HG03354 (cell line): Measurements from ENCODE around the gene MYO7B.
"Not testable (repeated sequence)": the region's sequence is repeated elsewhere in the genome, so short reads cannot be mapped to it uniquely, and the experiment has no call there.

Experiments
- ATAC-seq: cut with Tn5 transposase; IDR thresholded peaks from one replicate; pipeline ENCODE4 v1.9.1; 2021; ENCODE audit warnings: mild to moderate bottlenecking; ENCODE audit not compliant: unreplicated experiment, poor library complexity, severe bottlenecking

Gene MYO7B

DNA sequence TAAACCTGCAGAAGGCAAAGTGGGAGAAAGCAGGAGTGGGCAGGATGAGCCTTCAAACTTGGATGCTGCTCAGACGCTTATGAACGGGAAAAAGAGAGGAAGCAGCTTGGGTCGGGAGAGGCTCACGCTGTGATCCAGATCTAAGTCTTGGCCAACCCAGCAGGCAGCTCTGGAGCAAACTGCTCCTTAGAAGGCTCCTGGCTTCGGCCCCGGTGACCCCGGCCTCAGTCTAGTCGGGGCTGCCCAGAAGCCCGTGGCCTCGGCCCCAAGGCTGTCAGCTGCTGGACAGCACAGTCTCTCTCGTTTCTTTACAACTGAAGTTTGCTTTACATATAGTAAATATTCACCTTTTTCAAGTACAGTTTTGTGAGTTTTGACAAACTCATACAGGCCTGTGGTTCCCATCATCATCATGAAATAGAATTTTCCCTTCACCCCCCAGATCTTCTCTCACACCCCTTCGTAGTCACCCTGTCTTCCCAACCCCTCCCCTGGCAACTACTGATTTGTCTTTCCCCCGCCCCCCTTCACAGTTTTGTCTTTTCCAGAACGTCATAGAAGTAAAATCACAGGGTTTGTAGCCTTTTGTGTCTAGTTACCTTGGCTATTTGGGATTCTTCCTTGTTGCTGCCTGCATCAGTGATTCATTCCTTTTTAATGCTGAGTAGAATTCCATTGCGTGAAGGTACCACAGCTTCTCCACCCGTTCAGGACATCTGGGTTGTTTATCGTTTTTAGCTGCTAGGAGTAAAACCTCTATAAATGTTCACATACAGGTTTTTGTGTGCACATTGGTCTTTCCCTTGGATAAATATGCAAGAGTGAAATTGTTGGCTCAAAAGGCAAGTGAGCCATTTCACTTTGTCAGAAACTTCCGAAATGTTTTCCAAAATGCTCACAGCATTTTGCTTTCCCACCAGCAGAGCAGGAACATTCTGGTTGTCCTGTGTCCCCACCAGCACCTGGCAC lies 35.1 kb downstream of the MYO7B start:
- ATAC-seq, result no peak

DNA sequence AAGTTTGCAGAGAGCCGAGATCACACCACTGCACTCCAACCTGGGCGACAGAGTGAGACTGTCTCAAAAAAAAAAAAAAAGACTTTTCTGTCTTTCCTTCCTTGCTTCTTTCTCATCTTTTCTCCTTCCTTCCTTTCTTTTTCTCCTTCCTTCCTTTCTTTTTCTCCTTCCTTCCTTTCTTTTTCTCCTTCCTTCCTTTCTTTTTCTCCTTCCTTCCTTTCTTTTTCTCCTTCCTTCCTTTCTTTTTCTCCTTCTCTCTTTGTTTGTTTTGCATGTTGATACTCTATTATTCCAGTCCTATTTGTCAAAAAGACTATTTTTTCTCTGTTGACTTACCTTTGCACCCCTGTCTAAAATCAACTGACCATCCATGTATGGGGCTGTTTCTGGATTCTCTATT lies 36.9 kb downstream of the MYO7B start:
- not testable (repeated sequence) for ATAC-seq

DNA sequence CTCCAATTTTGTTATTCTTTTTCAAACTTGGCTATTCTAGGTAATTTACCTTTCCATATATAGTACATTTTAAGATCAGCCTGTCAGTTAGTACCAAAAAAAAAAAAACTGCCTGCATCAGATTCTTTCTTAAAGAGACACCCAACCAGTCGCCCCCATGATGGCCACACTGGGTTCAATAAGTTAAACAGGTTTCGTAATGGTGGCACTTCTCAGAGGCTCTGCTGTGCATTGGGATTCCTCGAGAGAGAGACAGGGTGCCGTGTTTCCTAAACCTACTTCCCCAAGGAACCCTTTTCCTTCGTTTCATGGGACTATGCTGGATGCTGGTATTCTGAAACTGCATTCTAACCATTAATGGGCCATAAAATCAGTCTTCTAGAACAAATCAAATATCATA lies 37.4 kb downstream of the MYO7B start:
- ATAC-seq, result no peak

DNA sequence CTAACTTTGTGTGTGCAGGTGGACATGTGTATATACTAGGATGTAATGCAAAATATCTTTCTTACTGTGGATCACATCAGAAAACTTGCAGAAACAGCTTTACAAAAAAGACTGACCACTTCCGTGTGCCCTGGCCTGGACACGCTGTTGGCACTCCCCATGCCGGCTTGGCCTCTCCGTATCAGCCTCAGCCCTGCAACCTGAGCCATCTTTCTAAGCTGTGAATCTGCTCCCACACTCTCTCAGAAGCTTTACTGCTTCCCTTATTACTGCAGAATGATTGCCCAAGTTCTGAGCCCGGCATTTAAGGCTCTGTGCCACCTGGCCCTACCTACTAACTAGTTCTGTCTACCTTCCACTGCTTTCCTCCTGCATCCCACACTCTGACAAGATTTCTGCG lies 37.8 kb downstream of the MYO7B start:
- ATAC-seq, result no peak

DNA sequence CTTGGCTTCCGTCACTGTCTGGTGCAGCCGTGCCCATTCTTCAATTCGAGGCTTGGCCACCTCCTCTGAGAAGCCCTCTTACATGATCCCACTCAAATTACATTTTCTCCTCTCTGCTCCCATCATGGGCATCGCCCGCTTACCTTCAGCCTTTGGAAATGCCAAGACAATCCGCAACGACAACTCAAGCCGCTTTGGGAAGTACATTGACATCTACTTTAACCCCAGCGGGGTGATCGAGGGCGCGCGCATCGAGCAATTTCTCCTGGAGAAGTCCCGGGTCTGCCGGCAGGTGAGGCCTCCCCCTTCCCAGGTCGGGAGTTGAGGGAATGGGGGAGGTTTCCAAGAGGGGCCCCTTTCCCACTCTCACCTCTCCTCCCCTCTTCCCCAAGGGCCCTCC lies 38.3 kb downstream of the MYO7B start:
- no peak for ATAC-seq

DNA sequence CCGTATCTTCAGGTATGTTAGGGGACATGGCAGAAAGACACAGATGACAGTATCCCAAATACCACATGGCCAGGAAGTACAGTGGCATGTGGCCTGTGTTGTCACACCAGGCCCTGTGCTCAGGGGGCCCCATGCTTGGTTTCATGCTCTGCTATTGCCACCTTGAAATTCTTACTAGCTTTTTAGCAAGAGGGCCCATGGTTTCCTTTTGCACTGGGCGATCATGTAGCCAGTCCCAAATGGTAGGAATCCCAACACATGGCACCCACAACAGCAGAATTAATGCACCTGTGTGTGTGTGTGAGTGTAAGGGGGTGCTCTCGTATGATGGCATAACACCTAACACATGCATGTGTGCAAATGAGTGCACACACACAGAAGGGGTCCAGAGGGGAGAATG lies 39.2 kb downstream of the MYO7B start:
- no peak for ATAC-seq

DNA sequence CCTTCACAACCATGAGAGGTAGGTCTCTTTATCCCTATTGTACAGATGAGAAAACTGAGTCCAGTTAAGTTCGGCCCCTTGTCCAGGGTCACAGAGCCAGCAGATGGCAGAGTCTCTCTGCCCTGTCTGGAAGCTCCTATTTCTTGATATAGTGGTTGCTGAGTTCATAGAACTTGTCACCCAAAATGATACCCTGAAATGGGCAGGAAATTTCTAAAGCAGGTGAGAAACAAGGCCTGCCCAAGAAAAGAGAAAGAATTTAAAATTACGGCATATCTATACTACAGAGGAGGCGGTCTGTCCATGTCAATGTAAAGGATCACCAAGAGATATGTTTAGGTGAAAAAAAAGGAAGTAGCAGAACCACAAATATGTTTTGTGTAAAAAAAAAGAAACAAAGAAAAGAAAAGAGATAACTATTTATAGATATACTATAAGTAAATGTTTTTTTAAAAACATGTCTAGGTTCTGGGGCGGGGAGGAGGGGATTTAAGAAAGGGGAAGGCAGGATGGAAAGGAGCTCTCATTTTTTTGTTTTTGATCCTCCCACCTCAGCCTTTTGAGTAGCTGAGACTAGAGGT lies 39.8 kb downstream of the MYO7B start:
- ATAC-seq, result no peak

DNA sequence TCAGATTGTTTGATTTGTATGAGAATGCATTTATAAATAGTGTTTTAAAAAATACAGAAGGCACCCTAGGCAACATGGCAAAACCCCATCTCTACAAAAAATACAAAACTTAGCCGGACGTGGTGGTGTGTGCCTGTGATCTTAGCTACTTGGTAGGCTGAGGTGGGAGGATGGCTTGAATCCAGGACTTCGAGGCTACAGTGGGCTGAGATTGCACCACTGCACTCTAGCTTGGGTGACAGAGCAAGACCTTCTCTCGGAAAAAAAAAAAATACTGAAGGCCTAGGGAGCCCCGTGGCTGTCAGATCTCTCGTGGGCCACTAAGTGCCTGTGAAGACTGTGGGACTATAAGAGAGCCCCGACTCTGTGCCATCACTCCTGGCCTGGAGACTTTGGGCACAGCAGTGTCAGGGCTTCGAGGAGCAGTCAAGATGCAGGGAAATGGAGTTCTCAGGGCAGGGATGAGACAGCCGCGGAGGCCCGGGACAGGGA lies 40.5 kb downstream of the MYO7B start:
- ATAC-seq, result no peak

DNA sequence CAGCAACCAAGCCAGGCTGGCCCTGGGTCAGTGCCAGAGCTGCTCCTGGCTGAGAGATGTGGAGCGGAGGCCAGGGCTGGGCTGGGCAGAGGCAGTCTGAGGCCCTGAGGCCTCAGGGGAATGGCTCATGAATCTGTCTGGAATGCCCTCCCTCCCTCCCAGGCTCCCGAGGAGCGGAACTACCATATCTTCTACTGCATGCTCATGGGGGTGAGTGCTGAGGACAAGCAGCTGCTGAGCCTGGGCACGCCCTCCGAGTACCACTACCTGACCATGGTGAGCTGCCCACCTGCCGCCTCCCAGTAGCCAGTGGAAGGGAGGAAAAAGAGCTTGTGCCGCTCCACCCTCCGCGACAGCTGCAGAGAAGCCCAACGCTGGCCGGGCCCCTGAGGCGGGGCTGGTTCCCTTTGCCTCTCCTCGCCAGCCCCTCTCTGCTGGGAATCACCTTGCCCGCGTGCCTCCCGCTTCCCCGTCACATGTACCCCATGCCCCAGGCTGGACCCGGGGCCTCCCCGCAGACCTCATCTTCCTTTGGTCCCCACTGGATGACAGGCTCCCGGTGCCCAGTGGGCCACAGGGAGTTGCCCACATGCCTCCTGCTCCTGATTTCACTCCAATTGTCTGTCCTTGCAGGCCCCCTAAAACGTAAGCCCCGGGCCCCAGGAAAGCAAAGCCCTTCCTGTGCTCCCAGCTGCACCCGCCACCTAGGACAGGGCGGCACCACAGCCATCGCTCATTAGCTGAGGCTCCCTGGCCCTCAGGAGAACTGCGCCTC lies 41.1 kb downstream of the MYO7B start:
- no peak for ATAC-seq

DNA sequence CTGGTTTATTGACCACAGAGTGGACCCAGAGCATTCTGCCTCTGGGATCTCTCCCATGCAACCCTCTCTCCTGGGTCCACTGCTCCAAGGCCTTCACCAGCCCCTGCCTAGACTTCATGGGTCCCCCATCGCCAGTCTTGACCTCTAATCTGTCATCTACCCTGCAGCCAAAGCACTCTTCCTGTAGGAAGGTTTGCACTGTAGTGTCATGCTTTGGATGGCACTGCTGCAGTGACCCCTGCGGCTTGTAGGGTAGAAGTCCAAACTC lies 41.7 kb downstream of the MYO7B start:
- no peak for ATAC-seq

DNA sequence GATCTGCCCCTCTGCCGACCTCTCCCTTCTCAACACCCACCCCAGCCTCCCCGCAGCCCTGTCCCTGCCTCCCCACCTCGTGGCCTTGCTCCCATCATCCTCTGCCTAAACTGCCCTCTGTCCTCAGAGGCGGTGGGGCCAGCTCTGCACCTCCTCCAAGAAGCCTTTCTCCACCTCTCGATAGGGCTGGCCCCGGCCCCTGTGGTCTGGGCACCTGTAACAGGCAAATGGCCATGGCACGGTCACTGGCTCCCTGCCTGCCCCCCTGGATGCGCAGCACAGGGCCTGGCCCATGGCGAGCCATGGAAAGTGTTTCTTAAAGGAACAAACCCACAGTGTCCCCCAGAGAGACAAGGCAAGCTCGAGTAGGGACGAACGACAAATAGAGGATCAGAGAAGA lies 42.0 kb downstream of the MYO7B start:
- ATAC-seq, result no peak

DNA sequence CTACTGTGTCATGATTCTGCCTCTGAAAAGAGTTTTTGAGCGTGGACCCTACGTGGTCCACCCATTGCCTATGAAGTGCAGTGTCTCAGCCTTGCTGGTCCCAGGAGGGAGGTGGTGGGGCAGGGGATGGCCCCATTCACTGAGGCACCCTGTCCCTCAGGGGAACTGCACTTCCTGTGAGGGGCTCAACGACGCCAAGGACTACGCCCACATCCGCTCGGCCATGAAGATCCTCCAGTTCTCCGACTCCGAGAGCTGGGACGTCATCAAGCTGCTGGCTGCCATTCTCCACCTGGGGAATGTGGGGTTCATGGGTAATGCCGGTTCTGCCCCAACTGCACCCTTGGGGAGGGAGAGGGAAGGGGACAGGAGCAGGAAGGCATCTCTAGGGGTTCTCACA lies 42.5 kb downstream of the MYO7B start:
- no peak for ATAC-seq

DNA sequence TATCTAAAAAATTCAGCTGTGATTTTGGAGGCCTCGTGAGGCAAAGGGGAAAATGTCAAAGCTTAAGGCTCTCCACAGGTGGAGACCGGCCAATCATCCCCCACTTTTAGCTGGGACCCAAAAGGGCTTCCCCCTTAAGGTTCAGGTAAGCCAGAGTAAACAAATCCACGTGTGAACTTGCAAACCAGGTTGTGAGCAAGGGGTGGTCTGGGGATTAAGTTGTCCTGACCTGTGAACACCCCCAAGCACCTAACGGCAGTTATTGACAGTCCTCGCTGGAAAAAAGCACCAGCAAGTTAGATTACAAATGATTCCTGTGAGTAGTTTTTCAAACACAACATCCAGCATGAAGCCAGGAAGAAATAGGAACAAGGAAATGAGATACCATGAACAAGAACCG lies 42.9 kb downstream of the MYO7B start:
- ATAC-seq, result no peak

DNA sequence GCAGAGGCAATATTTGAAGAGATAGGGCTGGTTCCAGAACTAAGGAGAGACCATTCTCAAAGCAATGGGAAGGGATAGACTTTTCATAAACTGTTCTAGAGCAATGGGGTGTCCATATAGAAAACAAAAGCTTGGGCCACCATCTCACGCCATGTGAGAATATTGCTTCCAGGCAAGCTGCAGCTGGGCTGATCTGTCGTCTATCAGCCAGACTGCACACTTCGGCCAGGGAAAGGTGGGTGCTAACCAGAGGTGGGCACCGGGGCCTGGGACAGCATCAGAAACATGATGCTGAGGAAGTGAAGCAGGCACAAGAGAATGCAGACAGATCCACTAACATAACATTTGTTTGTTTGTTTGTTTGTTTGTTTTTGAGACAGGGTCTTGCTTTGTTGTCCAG lies 43.7 kb downstream of the MYO7B start:
- ATAC-seq, result no peak

DNA sequence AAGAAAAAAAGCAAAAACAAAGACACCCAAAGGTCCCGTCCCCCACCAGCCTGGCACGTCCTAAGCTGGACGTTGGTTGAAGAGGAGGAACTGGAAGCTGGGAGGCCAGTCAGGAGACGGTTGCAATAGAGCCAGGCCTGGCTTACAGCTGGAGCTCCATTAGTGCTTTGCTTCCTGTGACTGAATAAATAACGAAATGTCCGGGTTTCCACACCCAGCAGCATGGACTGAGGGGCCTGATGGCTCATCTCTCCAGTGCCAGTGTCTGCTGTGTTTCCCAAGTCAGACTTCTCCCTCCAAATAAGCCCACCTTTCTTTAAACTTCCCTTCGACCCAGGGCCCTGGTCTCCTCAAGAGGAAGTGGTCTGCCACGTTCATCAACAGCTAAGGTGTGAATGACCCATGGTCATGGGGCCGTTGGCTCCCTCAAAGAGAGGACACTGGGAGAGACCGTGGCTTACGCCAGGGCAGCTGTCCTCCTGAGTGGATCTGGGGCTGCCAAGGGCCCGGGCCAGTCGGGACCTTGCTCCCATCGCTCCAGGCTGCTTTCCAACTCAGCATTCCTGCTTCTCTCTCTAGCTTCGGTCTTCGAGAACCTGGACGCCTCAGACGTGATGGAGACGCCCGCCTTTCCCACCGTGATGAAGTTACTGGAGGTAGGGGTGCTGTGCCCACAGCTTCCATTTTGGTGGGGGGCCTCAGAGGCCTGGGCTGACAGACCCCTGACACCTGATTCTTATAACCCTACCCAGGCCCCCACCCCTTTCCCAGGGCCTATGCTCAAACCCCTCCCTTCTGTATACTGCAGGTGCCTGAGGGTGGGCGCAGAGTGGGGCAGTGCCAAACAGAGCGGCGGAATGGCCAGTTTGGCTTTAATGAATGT lies 44.9 kb downstream of the MYO7B start:
- no peak for ATAC-seq

DNA sequence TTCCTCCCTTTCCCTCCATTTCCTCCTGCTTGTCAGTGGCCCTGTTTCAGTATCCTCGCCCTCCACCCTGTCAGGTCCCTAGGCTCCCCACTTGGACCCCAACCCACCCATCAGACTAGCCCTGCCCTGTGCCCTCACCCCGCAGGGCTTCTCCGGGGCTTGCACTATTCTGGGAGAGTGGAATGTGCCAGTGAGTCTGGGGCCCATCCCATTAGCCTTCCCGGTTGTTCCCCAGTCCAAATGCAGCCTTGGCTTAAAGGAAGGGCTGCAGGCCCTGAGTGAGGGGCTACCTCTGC lies 45.5 kb downstream of the MYO7B start:
- no peak for ATAC-seq

DNA sequence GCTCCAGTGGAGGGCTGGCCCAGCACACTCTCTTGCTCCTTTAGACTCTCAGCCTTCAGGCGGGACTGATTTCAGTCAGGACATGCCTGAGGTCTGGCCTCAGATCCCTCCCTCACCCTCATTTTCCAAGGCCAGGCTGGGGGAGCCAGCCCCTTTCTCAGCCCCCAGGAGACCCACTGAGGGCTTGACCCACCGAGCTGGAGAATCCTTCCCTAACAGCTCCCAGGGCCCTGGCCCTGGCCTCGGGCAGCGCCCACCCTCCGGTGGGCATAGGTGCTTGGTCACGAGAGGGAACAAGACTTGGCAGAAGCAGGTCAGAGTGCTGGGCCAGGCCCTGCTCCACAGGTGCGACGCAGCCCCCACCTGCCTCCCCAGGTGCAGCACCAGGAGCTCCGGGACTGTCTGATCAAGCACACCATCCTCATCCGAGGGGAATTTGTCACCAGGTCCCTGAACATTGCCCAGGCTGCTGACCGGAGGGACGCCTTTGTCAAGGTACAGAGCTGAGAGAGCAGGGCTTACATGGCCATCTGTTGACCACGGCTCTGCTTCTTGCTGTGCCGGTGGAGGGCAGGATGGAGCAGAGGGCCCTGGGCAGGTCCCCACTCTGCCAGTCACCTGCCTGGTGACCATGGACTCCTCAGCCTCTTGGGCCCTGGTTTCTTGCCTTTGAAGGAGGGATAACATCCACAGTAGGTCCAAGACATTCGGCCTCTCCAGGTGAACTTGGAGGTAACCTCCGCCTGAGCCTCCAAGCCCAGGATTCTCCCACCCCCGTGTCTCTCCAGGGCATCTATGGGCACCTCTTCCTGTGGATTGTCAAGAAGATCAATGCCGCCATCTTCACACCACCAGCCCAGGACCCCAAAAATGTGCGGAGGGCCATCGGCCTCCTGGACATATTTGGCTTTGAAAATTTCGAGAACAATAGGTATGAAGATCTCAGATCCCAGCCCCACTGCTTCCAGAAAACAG lies 46.3 kb downstream of the MYO7B start:
- ATAC-seq, result no peak

DNA sequence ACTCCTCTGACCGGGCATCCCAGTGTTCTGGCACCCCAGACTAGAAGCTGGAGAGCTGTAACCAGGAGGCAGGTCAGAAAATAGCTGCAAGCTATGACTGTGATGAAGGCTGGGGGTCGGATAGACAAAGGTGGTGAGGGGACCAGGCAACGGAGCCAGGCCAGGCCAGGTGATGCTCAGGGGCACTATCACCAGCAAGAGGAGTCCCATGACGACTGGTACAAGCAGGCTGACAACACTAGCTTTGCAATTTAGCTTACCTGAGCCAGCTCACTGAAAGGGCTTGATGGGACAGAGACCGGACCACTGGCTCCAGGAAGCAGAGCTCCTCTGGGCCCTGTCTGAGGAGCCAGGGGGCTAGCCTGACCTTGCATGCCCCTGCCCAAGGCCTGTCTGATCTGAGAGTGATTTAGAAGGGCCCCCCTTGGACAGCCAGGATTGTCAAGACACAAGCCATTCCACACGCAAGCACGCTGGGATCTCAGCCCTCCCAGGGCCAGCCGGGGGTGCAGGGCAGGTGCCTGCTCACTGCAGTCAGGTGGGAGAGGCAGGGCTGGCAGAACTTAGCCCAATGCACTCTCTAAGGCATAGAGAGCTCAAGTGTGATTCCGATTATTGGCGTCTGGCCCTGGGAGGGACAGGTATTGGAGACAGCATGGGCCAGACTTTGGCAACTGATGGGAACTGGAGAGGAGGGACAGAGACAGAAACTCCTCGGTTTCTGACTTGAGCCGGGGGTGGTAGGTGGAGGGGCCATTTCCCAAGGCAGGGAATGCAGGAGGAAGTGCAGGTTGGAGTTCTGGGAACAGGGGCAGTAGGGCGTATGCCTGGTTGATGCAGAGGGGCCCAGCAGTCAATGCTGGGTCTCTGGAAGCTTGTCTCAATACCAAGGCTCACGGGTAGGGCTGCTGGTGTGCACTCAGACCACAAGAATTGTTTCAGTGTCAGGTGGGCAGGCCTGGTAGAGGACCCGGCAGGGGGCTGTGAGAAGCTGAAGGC lies 47.7 kb downstream of the MYO7B start:
- ATAC-seq, result no peak
